Measurements from ENCODE around the gene KLK15. TPM values are rescaled to one million over a fixed set of nuclear protein-coding genes. Genes with fewer than 3 reads are reported as not detected.

KLK15 gene
- polyA plus RNA-seq, 10 donors, result not detected

GRCh38 chr19:50843701-50844221, 10.4 kb upstream of the KLK15 start:
- no peak for DNase-seq

DNA sequence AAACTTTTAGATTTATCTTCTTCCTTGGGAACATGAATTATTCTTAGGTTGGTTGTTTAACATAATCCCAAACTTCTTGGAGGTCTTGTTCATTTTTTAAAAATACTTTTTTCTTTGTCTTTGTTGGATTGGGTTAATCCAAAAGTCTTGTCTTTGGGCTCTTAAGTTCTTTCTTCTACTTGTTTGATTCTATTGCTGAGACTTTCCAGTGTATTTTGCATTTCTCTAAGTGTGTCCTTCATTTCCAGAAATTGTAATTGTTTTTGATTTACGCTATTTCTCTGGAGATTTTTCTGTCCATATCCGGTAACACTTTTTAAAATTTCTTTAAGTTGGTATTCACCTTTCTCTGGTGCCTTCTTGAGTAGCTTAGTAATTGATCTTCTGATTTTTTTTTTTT, 9.8 kb upstream of the KLK15 start:
- DNase-seq, result no peak

DNA sequence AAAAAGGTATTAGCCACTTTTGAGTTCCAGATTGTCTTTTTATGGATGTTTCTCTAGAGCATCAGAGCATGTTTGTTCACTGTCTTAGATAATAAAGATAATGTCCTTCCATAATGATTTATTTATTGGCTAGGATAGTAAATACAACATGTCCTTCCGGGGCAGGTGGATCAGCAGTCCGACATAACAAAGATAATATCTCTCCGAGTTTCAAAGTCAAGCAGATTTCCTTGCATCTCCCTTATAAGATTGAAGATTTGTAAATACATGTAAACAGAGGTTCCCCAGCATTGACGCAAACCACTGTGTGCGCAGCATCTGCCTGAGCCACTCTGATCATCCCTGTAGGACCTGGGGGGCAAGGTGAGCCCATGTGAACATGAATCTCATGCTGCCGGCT, 8.8 kb upstream of the KLK15 start:
- no peak for DNase-seq

- DNase-seq, result no peak
Observed at GRCh38 chr19:50839712-50840655, 6.6 kb upstream of the KLK15 start.

DNA sequence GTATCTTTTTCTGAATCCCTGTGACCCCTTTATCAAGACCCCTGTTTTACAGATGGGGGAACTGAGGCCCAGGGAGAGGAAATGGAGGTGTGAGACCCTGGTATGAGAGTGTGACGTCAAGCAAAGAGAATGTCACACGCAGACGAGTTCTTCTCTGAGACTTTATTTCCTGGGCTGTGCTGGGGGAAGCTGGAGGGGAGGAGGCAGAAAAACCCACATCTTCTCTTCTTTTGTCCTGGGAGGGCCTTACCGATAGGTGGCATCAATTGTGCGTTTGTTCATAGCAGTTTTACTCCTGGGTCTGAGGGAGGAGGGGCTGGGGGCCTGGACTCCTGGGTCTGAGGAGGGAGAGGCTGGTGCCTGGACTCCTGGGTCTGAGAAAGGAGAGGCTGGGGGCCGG, 4.9 kb upstream of the KLK15 start:
- no peak for DNase-seq

GRCh38 chr19:50837300-50837699, 3.9 kb upstream of the KLK15 start:
- DNase-seq, result no peak

DNA sequence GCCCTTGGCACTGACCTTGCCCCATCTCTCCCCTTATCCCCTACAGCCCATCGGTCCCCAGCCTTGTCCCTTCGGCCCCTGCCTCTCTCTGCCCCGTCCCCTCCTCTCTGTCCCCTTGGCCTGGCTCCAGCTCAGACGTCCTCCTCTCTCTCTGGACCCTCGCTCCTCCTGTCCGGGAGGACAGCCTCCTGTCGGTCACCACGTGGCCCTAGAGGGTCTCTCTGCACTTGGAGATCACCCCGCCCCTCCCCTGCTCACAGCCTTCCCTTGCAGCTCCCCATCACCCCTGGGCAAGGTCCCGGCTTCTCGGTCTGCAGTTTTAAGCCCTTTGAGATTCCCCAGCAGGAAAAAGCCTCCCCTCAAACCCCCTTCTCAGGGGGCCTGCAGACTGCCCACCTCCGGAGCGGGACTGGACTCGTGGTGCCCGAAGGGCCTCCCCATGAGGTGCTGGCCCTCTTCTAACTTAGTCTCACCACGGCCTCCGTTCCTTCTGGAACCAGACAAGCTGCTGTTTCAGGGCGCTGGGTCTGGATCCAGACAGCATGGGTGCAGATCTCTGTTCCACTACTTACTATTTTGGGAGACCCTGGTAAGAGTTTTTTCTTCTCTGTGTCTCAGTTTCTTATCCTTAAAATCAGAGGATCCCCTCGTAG, 3.3 kb upstream of the KLK15 start:
- no peak for DNase-seq

DNA sequence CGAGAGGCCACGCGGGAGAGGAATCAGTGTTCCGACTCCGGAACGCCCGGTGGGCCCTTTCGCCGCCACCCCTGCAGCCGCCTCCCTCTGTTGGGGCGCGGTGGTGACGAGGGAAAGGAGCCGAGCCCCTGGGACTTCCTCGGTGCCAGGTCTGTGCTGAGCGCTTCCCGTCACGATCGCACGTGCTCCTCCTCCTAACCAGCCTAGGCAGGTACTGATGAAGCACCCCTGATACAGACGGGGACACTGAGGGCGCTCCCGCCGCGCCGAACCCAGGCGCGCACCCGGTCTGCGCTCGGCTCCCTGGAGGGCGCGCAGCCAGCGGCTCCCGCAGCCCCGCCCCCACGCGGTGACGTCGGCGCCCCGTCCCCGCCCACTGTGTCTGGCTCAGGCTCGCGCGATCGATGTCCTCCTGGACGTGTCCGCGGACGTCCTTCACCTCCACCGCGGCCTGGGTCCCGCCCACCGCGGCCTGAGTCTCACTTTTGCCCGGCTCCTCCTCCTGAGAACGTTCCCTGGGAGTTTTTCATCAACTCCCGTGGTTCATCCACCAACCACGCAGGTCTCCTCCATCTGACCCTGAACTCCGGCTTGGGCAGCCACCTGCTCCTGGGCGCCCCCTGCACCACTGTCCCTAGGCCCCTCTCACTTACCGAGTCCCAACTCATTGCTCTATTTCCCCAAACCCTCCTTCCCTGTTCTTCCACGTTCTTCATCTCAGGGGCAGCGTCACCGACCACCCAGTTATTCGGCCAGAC, 2.6 kb upstream of the KLK15 start:
- peak; percentile 23 to 69 (median 40) for DNase-seq

GRCh38 chr19:50835103-50835784, 1.9 kb upstream of the KLK15 start:
- DNase-seq, result no peak

DNA sequence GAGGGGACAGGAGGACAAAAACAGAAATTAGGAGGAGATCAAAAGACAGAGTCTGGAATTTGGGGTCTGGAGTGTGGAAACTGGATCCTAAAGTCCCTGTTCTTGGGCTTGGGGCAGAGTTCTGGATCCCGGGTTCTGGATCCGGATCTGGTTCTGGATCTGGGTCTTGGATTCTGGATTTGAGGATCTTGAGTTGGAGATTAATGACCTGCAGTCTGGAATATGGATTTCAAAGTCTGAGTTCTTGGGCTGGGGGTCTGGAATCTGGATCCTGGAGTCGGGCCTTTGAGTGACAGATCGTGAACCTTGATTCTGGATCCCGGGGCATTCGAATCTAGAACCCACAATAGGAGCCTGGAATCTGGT, 411 bp upstream of the KLK15 start:
- no peak for DNase-seq

DNA sequence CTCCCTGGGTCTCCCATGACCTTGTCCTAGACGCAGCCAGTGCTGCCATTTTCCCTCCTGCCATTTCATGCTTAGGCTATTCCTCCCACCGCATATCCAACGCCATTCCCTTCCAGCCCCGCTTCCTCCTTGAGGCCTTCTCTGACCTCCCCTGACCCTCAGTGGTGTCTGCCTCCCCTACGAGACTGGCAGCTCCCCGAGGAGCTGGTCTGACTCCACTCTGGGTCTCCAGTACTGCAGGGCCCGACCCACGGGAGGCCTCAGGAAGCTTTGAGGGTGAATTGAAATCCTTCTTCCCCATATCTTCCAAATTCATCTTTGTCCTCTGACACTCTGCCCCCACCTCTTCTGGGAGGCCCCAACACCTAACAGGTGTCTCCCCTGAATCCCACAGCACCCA, 708 bp downstream of the KLK15 start:
- DNase-seq, result no peak

DNA sequence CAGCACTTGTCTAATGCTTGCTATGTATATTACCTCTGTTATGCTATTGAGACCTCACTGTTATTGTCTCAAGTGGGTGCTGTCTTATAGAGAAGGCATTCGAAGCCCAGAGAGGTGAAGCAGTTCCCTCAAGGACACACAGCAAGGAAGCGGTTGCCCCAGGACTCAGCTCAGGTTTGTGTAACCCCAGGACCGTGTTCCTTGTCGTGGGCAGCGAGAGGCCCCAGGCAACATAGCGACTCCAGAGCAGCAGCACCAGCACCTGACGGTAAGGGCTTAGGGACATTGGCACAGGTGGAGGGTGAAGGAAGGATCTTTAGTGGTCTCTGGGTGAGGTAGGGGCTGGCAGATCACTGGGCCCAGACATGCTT, 2.4 kb downstream of the KLK15 start:
- DNase-seq, result no peak

DNA sequence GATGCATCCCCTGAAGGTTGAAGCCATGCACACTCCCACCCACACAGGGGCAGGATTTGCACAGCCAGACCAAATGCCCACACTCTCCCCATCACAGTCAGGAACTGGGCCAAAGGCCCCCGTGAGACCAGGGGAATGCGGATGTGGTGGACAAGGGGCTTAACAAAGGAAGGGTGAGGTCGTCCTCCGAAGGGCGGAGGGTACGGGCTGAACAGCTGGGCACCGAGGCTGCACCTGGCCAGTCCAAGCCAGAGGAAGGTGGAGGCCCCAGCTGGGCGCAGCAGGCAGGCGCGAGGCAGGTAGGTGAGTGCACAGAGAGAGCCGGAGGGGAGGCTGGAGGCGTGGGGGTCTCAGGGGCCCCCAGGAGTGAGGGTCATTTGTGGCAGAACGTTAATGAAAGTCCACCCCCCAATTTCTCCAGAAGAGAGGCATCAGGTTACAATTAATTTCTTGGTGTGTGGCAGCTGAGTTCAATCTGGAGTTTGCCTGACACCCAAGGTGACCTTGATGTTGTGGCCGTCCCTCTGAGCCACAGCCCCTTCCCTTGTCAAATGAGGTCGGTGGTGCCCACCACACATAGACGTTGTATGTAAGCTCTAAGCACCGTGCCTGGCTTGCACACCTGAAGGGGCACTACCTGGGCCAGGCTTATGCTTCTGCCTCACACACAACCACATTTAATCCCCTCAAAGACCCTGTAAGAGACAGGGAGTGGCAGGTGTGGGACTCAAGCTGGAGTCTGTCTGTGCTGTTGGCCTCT, 2.9 kb downstream of the KLK15 start:
- no peak for DNase-seq

DNA sequence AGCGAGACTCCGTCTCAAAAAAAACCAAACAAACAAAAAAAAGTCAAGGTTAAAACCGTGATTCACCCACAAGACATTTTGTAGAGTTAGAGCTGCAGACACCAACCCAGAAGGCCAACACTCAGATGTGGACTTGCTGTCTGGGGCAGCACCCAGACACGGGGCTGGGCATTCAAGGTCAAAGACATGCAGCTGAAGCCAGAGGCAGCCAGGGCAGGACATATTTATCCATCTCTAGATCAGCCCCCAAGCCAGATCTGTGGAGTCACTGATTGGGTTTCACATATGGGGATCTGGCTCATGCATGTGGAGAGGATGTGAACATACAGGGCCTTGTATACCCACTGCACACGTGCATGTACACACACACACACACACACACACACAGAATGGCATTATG, 3.6 kb downstream of the KLK15 start:
- DNase-seq, result no peak

GRCh38 chr19:50827476-50827875, 5.9 kb downstream of the KLK15 start:
- no peak for DNase-seq

- DNase-seq, result no peak
Observed at GRCh38 chr19:50826492-50827240, 6.7 kb downstream of the KLK15 start.

DNA sequence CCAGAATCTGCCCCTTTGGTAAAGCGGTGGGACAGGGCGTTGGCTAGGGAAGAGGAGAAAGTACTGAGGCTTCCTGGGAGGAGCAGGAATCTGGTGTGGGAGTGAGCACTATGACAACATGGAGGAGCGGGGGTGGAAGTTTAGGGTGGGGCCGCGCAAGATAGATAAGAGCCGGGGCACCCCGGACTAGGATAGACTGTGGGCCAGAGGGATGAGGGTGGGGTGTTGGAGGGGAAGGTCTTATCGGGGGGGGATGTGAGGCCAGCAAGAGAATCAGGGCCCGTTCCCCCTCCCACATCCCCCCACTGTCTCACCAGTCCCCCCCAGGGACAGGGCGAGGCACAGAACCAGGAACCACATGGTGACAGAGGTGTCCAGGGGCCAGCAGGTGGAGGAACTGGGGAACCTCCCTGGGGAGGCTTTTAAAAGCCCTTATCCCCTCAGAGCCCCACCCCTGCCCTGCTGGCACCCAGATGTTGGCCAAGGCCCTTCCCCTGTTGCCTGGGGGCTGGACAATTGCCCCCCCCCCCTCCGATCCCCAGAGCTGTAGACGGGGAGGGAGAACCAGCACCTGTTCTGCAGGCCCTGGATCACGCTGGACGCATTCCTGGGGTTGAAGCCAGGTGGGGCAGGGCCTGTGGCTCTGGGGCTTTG, 9.9 kb downstream of the KLK15 start, which contains the start of gene KLK1:
Gene KLK1 (minus strand): TSS at position 399 of the 654 bp plus-strand sequence. CDS start 39 bp downstream, at position 360.
- DNase-seq, result no peak

- DNase-seq, result no peak
Observed at GRCh38 chr19:50822661-50823208, 10.6 kb downstream of the KLK15 start.

GRCh38 chr19:50821622-50822021, 11.8 kb downstream of the KLK15 start:
- no peak for DNase-seq
